HepG2 (cell line): ENCODE data around the gene CECR2. TPM values are rescaled to one million over a fixed set of nuclear protein-coding genes. Genes with fewer than 3 reads are reported as not detected.
A peak's percentile ranks its signal among the peaks of the same experiment; 100 is the strongest.

Experiments
- ATAC-seq: fragments of 200-7000 bp; cut with Tn5 transposase; 3 replicates; pipeline ENCODE4 v1.9.1; 2020; ENCODE audit warnings: mild to moderate bottlenecking, moderate library complexity
- BruUV-seq: library from RNA; stranded (reverse); fragments of 400-500 nt; replicated peaks from 2 replicates; lab custom pipeline; 2021; lab: Mats Ljungman, UMichigan
- CTCF ChIA-PET: fragments of 300-600 bp; formaldehyde crosslinking; extraction: SDS; loops from one replicate; lab custom pipeline; 2021; ENCODE audit warnings: low total read pairs, inconsistent platforms, low intra/inter-chr PET ratio; lab: Yijun Ruan, JAX
- POLR2A ChIA-PET: fragments of 350-600 bp; sonication (Branson Sonifier 250); formaldehyde crosslinking; loops from one replicate; lab custom pipeline; 2020; ENCODE audit warnings: antibody characterized with exemption, inconsistent platforms; lab: Yijun Ruan, JAX
- DNase-seq: peaks from one replicate; pipeline ENCODE4 v3.0.0-alpha.2; 2015; ENCODE audit warnings: low spot score
- FAIRE-seq: peaks from 3 replicates; lab custom pipeline; 2011; peaks lifted over from hg19 to GRCh38; lab: Jason Lieb, UNC
- H2AFZ ChIP-seq: one replicate; pipeline ENCODE4 v1.6.1; 2011; ENCODE audit warnings: low read length, inconsistent platforms
- H3K27ac ChIP-seq: fragments of 300-600 bp; 3 replicates; pipeline ENCODE4 v1.8.0; 2011; ENCODE audit warnings: mixed run types, mild to moderate bottlenecking, mixed read lengths, low read length, inconsistent platforms; ENCODE audit not compliant: insufficient read depth; ENCODE audit errors: extremely low read length
- H3K27me3 ChIP-seq, 2 experiments: fragments of 200-600 bp in 1 of 2; 2 replicates in 1 of 2; 3 replicates in 1 of 2; pipeline versions ENCODE4 v1.6.0 to v1.8.0; 2011; ENCODE audit warnings: low read length in 2 of 2, mild to moderate bottlenecking in 2 of 2, moderate library complexity in 2 of 2, inconsistent platforms in 1 of 2; ENCODE audit not compliant: insufficient read depth in 2 of 2, control insufficient read depth in 1 of 2
- H3K36me3 ChIP-seq, 2 experiments: fragments of 200-600 bp in 1 of 2; replicated peaks in 1 of 2; 2 replicates in 1 of 2; 3 replicates in 1 of 2; pipeline versions ENCODE4 v1.5.1 to v1.8.0; 2011; ENCODE audit warnings: low read length in 2 of 2, inconsistent platforms in 1 of 2; ENCODE audit not compliant: insufficient read depth in 2 of 2, control insufficient read depth in 1 of 2
- H3K4me1 ChIP-seq: 2 replicates; pipeline ENCODE4 v1.5.1; 2012; ENCODE audit warnings: low read length, inconsistent platforms; ENCODE audit not compliant: insufficient read depth
- H3K4me2 ChIP-seq: 2 replicates; pipeline ENCODE4 v1.6.0; 2011; ENCODE audit warnings: low read depth, low read length, inconsistent platforms
- H3K4me3 ChIP-seq, 3 experiments: fragments of 200-600 bp in 1 of 3; sonication (generic), shearing (Covaris generic) in 1 of 3; replicated peaks in 1 of 3; 2 replicates each; pipeline ENCODE4 v1.5.1; 2011 to 2016; ENCODE audit warnings: low read length in 3 of 3, inconsistent platforms in 2 of 3, low read depth in 2 of 3, mild to moderate bottlenecking in 2 of 3, control low read depth in 1 of 3, mixed read lengths in 1 of 3; ENCODE audit not compliant: insufficient read depth in 1 of 3
- H3K79me2 ChIP-seq: one replicate; pipeline ENCODE4 v1.6.1; 2011; ENCODE audit warnings: low read length, inconsistent platforms; ENCODE audit not compliant: insufficient read depth
- H3K9ac ChIP-seq: 2 replicates; pipeline ENCODE4 v1.6.0; 2011; ENCODE audit warnings: mild to moderate bottlenecking, low read depth, low read length, inconsistent platforms; ENCODE audit not compliant: insufficient read depth
- H3K9me3 ChIP-seq: 2 replicates; pipeline ENCODE4 v1.5.1; 2012; ENCODE audit warnings: mild to moderate bottlenecking, low read length
- H4K20me1 ChIP-seq: 2 replicates; pipeline ENCODE4 v1.6.0; 2011; ENCODE audit warnings: inconsistent platforms, mild to moderate bottlenecking, low read length, moderate library complexity; ENCODE audit not compliant: insufficient read depth
- CEBPB ChIP-seq: IDR thresholded peaks from 2 replicates; pipeline ENCODE4 v1.6.1; 2011; ENCODE audit warnings: low read depth, low read length, improper control_type of control experiment, borderline replicate concordance
- HOXA9 ChIP-seq: sonication (generic); formaldehyde crosslinking; IDR thresholded peaks from 2 replicates; pipeline ENCODE4 v1.8.1; 2022; ENCODE audit warnings: missing genetic modification reagents, mild to moderate bottlenecking, moderate library complexity, borderline replicate concordance
- KMT2B ChIP-seq: IDR thresholded peaks from 2 replicates; pipeline ENCODE4 v1.6.1; 2016; ENCODE audit warnings: missing genetic modification reagents, missing compliant biosample characterization
- SRSF9 ChIP-seq: fragments of 200-400 bp; formaldehyde crosslinking; IDR thresholded peaks from 2 replicates; pipeline ENCODE4 v1.6.1; 2018; ENCODE audit warnings: borderline replicate concordance, mild to moderate bottlenecking, low read depth, low read length; ENCODE audit not compliant: insufficient read depth, poor library complexity, severe bottlenecking
- XRCC5 ChIP-seq: fragments of 200-400 bp; formaldehyde crosslinking; optimal IDR thresholded peaks from 2 replicates; pipeline ENCODE3; 2017; ENCODE audit warnings: mild to moderate bottlenecking, low read length
- ZKSCAN5 ChIP-seq: sonication (generic); formaldehyde crosslinking; IDR thresholded peaks from 2 replicates; pipeline ENCODE4 v1.5.1; 2020; ENCODE audit warnings: mild to moderate bottlenecking, missing genetic modification reagents
- ZNF232 ChIP-seq: sonication (generic); formaldehyde crosslinking; IDR thresholded peaks from 2 replicates; pipeline ENCODE4 v1.4.0; 2020; ENCODE audit warnings: missing genetic modification reagents, borderline replicate concordance
- ZNF878 ChIP-seq: sonication (generic); formaldehyde crosslinking; IDR thresholded peaks from 2 replicates; pipeline ENCODE4 v1.8.1; 2023; ENCODE audit warnings: mild to moderate bottlenecking, missing genetic modification reagents, moderate library complexity
- WGBS: methylation state at CpG from one replicate; pipeline ENCODE4 v1.1.6; 2017; ENCODE audit warnings: low lambda C conversion rate; 5-methylcytosine and 5-hydroxymethylcytosine counted together
- in situ Hi-C: cut with HindIII; loops from 2 replicates; pipeline ENCODE4 v1.10.0; 2017; ENCODE audit warnings: low pct_unique_long_range_greater_than_20kb; ENCODE audit not compliant: extremely low pct_ligation_motif_present
- intact Hi-C: fragments of 100-400 bp; cut with micrococcal nuclease; formaldehyde crosslinking; loops from one replicate; pipeline ENCODE4 v1.10.0; 2022; ENCODE audit not compliant: unreplicated experiment
- polyA plus RNA-seq, 8 experiments: library from polyadenylated mRNA; depleted of rRNA in 3 of 8; stranded (reverse) in 7 of 8; unstranded in 1 of 8; fragments of >200 nt; fragmentation: Illumina TruSeq in 4 of 8; extraction: Trizol in 4 of 8; gene quantifications; 2 replicates each; pipeline versions ENCODE4 v1.2.1 to v1.2.3, GENCODE V29; 2011 to 2016; ENCODE audit warnings: low read depth in 4 of 8, missing spikeins in 1 of 8, mixed read lengths in 1 of 8; ENCODE audit not compliant: insufficient read depth in 1 of 8
- total RNA-seq, 5 experiments: library from RNA; depleted of rRNA; stranded (reverse); fragments of >200 nt; fragmentation: Illumina TruSeq; extraction: Trizol; gene quantifications; 2 replicates each; pipeline ENCODE4 v1.2.3, GENCODE V29; 2016; ENCODE audit warnings: low read depth in 1 of 5
- TF ChIP-seq, protein P1 (sequence below): sonication (generic); formaldehyde crosslinking; IDR thresholded peaks from 2 replicates; pipeline ENCODE4 v1.4.0; 2020; ENCODE audit warnings: missing genetic modification reagents, borderline replicate concordance
- TF ChIP-seq, protein P2 (sequence below): sonication (generic); formaldehyde crosslinking; IDR thresholded peaks from 2 replicates; pipeline ENCODE4 v1.8.1; 2023; ENCODE audit warnings: mild to moderate bottlenecking, missing genetic modification reagents, borderline replicate concordance

The CECR2 gene
- total and polyA plus RNA-seq, 2 of the 13 experiments (the other 11 are each of a cell fraction or from before 2014, with no cell fraction given): not detected

DNA sequence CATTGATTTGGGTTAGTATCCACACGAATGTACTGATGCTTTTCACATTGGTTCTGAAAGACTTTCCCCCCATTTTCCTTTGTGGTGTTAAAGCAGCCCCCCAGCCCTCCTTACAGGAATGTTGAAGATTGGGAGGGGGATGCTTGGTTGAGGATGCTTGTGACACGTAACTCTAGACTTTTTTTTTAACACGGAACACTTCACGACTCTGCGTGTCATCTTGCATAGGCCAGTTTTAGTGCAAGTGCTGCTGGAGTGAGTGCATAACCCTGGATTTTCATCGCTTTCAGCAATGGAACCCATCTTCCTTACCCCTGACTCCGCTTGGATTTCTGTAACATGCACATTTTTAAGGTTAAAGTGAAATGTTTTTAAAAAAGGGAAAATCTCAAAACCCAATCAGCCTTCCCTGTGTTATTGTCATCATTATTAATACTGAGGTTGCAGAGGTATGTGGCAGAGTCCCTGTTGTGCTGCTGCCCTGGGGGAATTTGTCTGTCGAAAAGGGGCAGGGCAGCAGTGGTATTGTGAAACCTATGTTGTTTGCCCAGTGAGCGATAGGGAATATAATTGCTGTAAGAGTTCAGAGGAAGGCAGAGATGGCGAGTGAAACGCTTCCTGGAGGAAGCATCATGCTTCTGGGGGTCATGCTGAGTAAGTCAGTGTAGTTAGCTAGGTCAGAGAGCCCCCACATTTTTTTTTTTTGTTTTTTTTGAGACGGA is 12.1 kb downstream of the CECR2 start (continued):
- TF ChIP-seq CEBPB: peak; percentile 64; the same call in 1 of the 2 replicates
- TF ChIP-seq, all 625 proteins: peak for 2

DNA sequence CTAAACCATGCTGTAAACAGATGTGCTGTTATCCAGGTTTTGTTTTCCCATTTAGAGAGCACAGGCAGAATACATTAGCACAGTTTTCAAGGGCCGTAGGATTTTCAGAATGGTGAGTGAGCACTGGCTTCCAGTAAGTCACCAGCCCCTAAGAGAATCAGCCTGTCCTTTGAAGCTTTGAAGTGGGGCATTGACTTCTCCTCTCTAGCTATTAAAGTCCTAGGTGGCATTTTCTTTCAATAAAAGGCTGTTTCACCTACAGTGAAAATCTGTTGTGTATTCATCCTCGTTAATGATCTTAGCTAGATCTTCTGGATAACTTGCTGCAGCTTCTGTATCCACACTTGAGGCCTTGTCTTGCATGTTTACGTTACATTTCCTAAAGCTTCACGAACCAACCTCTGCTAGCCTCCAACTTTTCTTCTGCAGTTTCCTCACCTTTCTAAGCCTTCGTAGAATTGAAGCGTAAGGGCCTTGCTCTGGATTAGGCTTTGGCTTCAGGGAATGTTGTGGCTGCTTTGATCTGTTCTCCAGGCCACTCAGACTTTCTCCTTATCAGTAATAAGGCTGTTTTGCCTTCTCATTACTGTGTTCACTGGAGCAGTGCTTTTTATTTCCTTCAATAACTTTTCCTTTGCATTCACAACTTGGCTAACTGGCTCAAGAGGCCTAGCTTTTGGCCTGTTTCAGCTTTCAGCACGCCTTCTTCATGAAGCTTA is 15.5 kb downstream of the CECR2 start:
- WGBS: 4% methylated on average over 7 of the region's 7 CpGs
- BruUV-seq: no TSS peak
- Histone ChIP-seq H3K4me1 (no peaks in the 10 kb centered on the region), H2AFZ (no peak overlapping the region), H4K20me1 (no peaks in the 10 kb centered on the region), H3K9me3 (no peaks in the 10 kb centered on the region), H3K9ac (no peak overlapping the region), H3K27ac (no peak overlapping the region), H3K36me3 (no peaks in the 10 kb centered on the region), H3K4me3 (no peak overlapping the region), H3K79me2 (no peaks in the 10 kb centered on the region), H3K27me3 (peaks cover 0 to 38% of the 10 kb centered on the region in 2 experiments; a peak in 3 of 5 replicates), H3K4me2 (no peak overlapping the region)
- intact Hi-C loops (no loop called here), in situ Hi-C loops (no loop called here)
- FAIRE-seq (no peak), ATAC-seq (no peak), DNase-seq (no peak)
- ChIA-PET POLR2A (no interaction called here), CTCF (no interaction called here)
- TF ChIP-seq, protein P1, sequence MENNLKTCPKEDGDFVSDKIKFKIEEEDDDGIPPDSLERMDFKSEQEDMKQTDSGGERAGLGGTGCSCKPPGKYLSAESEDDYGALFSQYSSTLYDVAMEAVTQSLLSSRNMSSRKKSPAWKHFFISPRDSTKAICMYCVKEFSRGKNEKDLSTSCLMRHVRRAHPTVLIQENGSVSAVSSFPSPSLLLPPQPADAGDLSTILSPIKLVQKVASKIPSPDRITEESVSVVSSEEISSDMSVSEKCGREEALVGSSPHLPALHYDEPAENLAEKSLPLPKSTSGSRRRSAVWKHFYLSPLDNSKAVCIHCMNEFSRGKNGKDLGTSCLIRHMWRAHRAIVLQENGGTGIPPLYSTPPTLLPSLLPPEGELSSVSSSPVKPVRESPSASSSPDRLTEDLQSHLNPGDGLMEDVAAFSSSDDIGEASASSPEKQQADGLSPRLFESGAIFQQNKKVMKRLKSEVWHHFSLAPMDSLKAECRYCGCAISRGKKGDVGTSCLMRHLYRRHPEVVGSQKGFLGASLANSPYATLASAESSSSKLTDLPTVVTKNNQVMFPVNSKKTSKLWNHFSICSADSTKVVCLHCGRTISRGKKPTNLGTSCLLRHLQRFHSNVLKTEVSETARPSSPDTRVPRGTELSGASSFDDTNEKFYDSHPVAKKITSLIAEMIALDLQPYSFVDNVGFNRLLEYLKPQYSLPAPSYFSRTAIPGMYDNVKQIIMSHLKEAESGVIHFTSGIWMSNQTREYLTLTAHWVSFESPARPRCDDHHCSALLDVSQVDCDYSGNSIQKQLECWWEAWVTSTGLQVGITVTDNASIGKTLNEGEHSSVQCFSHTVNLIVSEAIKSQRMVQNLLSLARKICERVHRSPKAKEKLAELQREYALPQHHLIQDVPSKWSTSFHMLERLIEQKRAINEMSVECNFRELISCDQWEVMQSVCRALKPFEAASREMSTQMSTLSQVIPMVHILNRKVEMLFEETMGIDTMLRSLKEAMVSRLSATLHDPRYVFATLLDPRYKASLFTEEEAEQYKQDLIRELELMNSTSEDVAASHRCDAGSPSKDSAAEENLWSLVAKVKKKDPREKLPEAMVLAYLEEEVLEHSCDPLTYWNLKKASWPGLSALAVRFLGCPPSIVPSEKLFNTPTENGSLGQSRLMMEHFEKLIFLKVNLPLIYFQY (CRISPR knock-in tag): no peak
- TF ChIP-seq XRCC5 (no peak), SRSF9 (no peak), KMT2B (CRISPR knock-in tag) (no peak), HOXA9 (CRISPR knock-in tag) (no peak), CEBPB (no peak), ZNF878 (CRISPR knock-in tag) (no peak), ZNF232 (CRISPR knock-in tag) (no peak), ZKSCAN5 (no peak)
- TF ChIP-seq, protein P2, sequence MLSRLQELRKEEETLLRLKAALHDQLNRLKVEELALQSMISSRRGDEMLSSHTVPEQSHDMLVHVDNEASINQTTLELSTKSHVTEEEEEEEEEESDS (CRISPR knock-in tag): no peak
